Cortex of kidney (tissue), 1 donor: ENCODE measurements around the gene MRPL48.
"Not testable (repeated sequence)": the region's sequence is repeated elsewhere in the genome, so short reads cannot be mapped to it uniquely, and the experiment has no call there.

Experiments
- DNase-seq: peaks from one replicate; lab custom pipeline; 2025; lab: John Stamatoyannopoulos, UW

The MRPL48 gene

GRCh38 chr11:73839123-73839457 lies 51.4 kb downstream of the MRPL48 start:
- no peak for DNase-seq

GRCh38 chr11:73851046-73851764 lies 63.5 kb downstream of the MRPL48 start:
- no peak for DNase-seq

GRCh38 chr11:73852049-73852448 lies 64.4 kb downstream of the MRPL48 start:
- DNase-seq: no peak

GRCh38 chr11:73854680-73855079 lies 67.0 kb downstream of the MRPL48 start:
- no peak for DNase-seq

- DNase-seq: no peak
These were observed 68.4 kb downstream of the MRPL48 start for GRCh38 chr11:73856031-73856567.

GRCh38 chr11:73859671-73860070 lies 72.0 kb downstream of the MRPL48 start:
- no peak for DNase-seq

DNA sequence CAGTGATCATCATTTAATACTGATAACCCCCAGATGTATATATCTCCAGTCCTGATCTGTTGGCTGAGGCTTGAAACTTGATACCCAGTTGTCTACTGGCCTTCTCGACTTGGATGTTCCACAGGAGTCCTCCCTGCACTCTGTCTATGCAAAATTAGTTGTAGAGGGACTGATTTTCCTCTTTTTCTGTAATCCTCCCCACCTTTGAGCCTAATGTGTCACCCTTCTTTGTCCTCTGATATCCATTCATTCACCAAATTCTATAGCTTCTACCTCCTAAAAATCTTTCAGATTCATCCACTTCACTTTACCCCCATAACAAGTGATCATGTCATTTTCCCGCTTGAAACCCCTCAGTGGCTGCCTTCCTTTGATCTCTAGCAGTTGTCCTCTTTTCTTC lies 72.5 kb downstream of the MRPL48 start:
- DNase-seq: no peak

DNA sequence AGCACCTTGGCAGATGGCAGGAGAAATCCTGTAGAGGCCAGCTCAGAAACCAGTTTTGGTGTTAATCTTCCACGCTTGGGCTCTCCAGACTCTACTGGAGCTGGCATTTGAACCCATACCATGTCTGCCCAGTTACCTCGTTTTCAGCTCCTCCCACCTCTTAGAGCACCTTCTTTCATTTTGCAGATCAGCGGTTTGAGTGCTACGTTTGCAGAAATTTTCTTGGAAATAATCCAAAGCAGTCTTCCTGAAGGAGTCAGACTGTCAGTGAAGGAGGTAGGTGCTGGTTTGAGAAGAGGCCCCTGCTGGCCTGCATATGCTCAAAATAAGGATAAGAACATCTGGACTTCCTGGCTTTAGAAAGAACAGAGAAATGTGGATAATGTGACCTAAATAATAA lies 75.3 kb downstream of the MRPL48 start:
- no peak for DNase-seq

- DNase-seq: no peak
These were observed 78.5 kb downstream of the MRPL48 start for GRCh38 chr11:73866095-73866579.

- no peak for DNase-seq
These were observed 78.9 kb downstream of the MRPL48 start for GRCh38 chr11:73866586-73866996.

- no peak for DNase-seq
These were observed 81.8 kb downstream of the MRPL48 start for GRCh38 chr11:73869332-73869949.

DNA sequence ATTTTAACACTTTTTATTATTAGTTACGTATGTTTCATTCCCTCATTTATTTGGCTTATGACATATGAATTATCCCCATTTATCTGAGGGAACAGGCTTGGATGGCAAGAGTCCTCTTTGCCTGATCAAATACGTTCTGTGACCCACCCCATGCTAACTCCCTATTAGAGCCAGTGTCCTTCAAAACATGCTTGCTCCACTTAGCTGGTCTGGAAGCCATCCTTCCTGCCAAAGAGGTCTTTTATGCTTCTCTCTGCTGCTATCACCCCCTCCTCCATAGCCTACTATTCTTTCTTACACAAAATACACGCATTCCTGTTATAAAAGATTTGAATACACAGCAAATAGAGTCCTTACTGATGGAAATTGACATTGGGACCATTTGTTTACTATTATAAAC lies 82.6 kb downstream of the MRPL48 start:
- DNase-seq: no peak

DNA sequence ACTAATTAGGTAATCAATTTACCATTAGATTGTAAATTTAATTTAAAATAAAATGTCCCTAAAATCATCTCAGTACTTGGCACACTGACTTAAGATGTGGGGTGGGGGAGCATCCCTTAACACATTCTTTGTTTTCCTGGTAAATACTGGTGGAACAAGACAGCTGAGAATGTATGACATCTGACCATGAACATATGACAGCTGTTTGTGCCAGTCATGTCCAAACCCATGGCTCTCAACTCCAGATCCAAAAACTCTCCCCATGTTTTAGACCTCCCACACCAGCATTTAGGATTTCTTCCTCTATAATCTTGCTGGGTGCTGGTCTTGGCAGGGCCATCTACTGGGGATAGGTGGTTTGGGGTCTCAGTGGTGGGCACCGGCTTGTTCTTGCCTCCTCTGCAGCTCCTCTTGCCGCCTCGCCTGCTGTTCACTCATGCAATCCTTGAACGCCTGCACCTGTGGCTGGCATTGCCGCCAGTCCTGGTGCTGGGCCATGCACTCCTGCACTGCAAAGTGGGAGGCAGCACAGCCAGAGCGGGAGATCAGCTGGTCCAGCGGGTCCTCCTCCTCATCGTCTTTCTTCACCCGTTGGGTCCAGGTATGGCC lies 85.2 kb downstream of the MRPL48 start:
- DNase-seq: no peak

- DNase-seq: no peak
These were observed 87.7 kb downstream of the MRPL48 start for GRCh38 chr11:73875380-73875779.

GRCh38 chr11:73875840-73876239 lies 88.2 kb downstream of the MRPL48 start:
- DNase-seq: no peak

GRCh38 chr11:73876424-73877310 lies 89.0 kb downstream of the MRPL48 start, which contains the start of the genes COA4 and PAAF1:
Gene COA4 (minus strand): TSS chr11:73876846. CDS start chr11:73873378, 3,468 bp downstream.
Gene PAAF1 (plus strand): TSS chr11:73876999. CDS start chr11:73877022, 23 bp downstream.
- DNase-seq: peak; percentile 34

- DNase-seq: no peak
These were observed 91.1 kb downstream of the MRPL48 start for GRCh38 chr11:73878771-73879170.

DNA sequence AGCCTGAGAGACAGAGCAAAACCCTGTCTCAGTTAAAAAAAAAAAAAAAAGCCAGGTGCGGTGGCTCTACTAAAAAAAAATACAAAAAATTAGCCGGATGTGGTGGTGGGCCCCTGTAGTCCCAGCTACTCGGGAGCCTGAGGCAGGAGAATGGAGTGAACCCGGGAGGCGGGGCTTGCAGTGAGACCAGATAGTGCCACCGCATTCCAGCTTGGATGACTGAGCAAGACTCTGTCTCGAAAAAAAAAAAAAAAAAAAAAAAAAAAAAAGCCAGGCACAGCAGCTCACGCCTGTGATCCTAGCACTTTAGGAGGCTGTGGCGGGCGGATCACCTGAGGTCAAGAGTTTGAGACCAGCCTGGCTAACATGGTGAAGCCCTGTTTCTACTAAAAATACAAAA lies 92.8 kb downstream of the MRPL48 start:
- not testable (repeated sequence) for DNase-seq

- no peak for DNase-seq
These were observed 96.2 kb downstream of the MRPL48 start for GRCh38 chr11:73883856-73884255.

DNA sequence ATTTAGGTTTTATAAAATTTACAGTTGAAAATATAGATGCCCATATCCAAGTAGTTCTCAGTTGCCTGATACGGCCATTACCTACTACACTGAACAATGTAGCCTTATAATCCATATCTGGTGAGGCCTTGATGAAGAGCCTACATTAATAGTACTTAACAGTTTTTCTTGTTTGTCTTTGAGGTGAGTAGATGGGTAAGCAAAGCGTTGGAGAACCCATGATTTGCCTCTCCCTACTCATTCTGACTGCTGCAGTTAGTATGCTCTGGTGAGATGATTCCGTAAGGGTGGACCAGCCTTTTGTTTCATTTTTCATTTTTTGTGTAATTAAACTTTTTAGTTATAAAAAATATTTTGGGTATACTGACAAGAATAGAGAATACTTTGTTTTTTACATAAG lies 100.6 kb downstream of the MRPL48 start:
- no peak for DNase-seq

DNA sequence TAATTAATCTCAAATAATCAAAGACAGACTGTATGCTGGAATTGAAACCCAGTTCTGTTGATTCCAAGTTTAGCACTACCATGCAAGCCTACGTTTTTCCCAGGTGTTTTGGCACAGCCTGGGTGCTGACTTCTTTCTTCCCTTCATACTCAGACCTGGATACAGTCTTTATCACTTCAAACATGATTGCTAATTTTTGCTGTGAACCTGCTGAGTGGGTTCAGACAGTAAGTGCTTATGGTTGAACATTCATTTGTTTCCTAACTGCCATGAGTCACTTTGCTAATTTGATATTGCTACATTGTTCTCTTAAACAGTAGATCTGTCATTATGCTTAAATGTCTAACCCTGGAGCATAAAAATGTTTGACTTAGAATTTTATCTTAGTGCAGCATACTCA lies 101.3 kb downstream of the MRPL48 start:
- DNase-seq: no peak

GRCh38 chr11:73889536-73889935 lies 101.9 kb downstream of the MRPL48 start:
- no peak for DNase-seq
